HG03108 (cell line): ENCODE data around the gene OXCT2.
A peak's percentile ranks its signal among the peaks of the same experiment; 100 is the strongest.
"Not testable (repeated sequence)": the region's sequence is repeated elsewhere in the genome, so short reads cannot be mapped to it uniquely, and the experiment has no call there.

Experiments
- ATAC-seq: cut with Tn5 transposase; IDR thresholded peaks from one replicate; pipeline ENCODE4 v1.9.1; 2021; ENCODE audit warnings: moderate library complexity; ENCODE audit not compliant: unreplicated experiment

Gene OXCT2

DNA sequence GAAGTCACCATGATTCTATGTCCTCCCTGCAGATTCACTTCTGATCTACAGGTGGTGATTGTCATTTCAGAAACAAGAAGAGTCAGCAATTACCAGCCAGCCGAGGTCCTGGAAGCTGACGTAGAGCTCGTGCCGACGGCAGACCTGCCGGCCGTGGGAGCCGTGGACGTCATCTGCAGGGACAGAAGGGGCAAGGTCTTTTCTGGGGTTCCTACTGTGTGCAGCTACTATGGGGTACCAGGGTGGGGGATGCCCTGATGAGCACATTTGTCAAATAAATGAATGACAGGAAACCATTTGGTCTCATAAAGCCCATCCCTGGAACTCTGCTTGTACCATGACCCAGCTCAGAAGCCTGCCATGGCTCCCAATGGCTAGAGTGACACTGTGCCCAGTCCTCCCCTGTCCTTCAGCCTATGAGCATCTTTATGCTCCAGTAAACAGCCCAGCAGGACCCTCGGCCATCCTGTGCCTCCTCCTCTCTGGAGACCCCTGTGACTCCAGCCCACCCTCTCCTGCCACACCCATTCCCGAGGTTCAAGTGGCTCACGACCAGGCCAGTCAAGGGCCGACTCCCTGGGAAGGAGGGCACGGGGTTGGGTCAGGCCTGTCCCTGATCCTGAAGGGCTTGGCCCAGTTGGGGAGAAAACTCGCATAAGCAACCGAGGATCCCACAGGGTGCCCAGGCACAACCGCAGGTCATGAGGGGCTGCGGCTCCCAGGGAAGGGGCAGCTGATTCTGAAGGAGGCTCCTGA lies 7.4 kb downstream of the OXCT2 start:
- not testable (repeated sequence) for ATAC-seq

DNA sequence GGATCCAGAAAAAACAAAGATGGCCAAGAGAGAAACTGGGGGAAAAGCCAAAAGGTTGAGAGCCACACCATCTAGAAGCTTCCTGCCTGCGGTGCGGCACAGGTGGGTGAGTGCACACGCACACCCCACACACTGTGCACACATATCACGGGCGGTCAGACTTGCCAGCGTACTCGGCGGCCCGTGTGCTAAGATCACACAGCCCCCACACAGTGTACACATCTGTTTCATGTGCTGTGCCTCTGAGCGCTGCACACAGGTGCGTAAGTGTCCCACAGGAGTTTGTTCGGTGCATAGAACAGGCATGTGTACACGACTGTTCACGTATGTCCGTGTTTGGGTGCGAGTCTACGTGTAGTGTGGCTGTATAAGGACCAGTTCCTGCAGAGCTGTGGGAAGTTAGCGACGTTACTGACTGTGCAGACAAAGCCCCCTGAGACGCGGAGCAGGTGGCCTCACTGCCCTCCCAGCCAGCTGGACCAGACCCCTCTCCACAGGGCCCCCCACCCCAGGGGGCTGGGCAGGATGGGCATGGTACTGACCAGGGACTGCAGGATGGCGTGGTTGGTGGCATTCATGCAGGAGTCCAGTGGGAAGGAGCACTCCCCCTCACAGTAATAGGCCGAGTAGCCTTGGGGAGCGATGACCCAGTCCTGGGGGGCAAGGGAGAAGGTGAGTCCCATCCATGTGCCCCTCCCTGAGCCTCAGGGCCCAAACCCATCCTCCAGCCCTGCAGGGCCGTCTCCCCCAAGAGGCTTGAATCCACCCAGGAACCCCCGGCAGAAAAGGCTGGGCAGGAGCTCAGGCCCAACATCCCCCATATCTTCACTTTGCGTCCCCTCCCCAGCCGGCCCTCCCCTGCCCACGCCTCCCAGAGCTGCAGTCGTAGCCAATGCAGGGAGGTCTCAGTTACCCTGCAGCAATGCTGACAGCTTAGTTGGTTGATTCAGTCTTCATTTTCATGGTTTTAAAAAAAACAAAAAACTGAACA lies 8.3 kb downstream of the OXCT2 start:
- ATAC-seq: no peak

DNA sequence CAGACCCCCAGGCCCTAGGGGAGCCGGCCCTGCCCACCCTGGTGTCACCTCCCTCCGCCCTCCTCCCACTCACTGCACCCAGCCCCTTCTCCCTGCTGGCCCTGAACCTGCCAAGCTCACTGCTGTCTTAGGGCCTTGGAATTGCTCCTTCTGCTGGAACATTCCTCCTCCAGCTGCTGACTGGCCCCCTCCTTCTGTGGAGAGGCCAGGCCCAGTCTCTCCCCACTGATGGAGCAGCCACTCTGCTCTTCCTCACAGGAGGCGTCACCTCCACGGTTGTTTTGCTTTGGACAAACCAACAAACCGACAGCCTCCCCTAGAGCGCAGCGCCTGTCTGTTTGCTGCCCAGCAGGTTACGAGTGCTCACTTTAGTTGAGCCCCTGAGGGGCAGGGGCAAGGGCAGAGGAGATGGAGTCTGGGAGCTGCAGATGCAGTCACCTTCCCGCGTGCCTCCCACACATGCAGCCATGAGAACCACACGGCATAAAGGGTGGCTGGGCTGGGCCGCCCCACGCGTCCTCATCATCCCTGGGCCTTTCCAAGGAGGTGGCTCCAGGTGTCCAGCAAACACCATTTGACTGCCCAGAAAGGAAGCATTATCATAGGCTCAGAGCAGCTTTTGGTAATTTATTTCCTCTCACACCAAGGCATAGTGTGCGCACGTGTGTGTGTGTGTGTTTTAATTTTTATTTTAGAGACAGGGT lies 9.4 kb downstream of the OXCT2 start:
- ATAC-seq: no peak

DNA sequence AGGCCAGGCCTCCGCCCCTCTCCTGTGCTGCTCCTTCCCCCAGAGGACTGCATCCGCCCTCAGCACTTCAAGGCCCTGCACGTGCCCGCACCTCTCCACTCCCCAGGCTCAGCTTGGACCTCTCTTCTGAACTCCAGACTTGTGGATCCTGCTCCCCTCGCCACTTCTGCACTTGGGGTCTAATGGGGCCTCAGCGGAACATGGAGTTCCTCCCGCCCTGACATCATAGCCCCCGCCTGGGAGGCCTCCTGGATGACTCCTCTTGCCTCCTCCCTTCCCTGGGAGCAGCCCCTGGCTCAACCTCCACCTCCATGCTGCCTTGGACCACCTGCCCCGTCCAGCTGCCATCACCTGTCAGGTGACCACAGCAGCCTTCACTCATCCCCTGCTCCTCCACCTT lies 10.1 kb downstream of the OXCT2 start:
- no peak for ATAC-seq

GRCh38 chr1:39760074-39761008 lies 10.8 kb downstream of the OXCT2 start:
- ATAC-seq: no peak

DNA sequence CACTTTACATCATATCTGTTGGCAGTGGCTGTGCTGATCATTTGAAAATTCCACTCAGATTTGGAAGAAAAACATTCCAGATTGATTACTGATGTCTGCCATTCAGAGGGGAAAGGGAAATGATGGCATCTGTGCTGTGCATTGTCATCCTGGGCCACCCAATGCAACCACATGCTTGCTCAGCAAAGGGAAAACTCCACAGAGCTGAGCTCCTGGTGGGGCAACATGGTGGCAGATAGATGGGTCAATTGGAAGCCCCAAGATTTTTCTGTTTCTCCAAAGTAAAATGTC lies 11.8 kb downstream of the OXCT2 start:
- no peak for ATAC-seq

GRCh38 chr1:39758556-39759435 lies 12.4 kb downstream of the OXCT2 start:
- ATAC-seq: no peak

- no peak for ATAC-seq
Measured at GRCh38 chr1:39757501-39757900, 13.6 kb downstream of the OXCT2 start.

GRCh38 chr1:39755965-39756659 lies 15.0 kb downstream of the OXCT2 start:
- no peak for ATAC-seq

- ATAC-seq: no peak
Measured at GRCh38 chr1:39754906-39755504, 16.1 kb downstream of the OXCT2 start.

DNA sequence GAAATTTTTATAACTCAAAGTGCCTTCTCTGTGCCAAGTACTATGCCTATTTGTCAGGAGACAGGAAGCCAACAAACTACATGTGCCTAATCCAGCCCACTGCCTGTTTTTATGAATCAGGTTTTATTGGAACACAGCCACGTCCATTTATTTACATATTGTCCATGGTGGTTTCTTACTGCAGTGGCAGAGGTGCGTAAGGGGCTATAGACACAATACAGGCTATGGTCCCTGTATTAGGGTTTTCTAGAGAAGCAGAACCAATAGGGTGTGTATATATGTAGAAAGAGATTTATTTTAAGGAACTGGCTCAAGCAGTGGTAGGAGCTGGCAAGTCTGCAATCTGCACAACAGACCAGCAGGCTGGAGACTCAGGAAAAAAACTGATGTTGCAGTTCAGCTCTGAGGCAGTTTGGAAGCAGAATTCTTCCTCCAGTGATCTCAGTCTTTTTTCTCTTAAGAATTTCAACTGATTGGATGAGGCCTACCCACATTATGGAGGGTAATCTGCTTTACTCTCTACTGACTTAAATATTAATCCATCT lies 17.1 kb downstream of the OXCT2 start:
- ATAC-seq: no peak

GRCh38 chr1:39753132-39754025 lies 17.8 kb downstream of the OXCT2 start:
- no peak for ATAC-seq

GRCh38 chr1:39752703-39753102 lies 18.4 kb downstream of the OXCT2 start:
- no peak for ATAC-seq

DNA sequence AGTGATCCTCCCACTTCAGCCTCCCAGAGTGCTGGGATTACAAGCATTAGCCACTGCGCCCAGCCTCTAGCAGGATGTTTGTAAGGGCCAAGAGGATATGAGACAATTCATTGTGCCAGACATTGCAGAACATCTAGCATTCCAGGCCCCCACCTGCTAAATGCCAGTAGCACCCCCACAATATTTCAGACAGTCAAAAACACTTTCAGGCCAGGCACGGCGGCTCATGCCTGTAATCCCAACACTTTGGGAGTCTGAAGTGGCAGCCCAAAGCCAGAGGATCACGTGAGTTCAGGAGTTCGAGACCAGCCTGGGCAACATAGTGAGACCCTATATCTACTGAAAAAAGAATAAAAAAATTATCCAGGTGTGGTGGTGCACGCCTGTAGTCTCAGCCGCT lies 19.6 kb downstream of the OXCT2 start:
- ATAC-seq: no peak

- ATAC-seq: no peak
Measured at GRCh38 chr1:39745016-39745670, 26.0 kb downstream of the OXCT2 start.

GRCh38 chr1:39738622-39739366 lies 32.4 kb downstream of the OXCT2 start, which contains the start of gene PPIE:
Gene PPIE, plus strand, starts transcription at chr1:39738882. Its CDS starts 19 bp downstream, at chr1:39738901.
- peak; percentile 81 for ATAC-seq
